Right renal cortex interstitium (tissue), 3 donors: ENCODE measurements around the gene FIBCD1. TPM values are rescaled to one million over a fixed set of nuclear protein-coding genes. Genes with fewer than 3 reads are reported as not detected.
A peak's percentile ranks its signal among the peaks of the same experiment; 100 is the strongest.
"Not testable (repeated sequence)": the region's sequence is repeated elsewhere in the genome, so short reads cannot be mapped to it uniquely, and the experiment has no call there.

Experiments used
- DNase-seq, 3 donors: peaks; one replicate each; pipeline ENCODE4 v3.0.0-alpha.2; 2013; ENCODE audit warnings: low read depth in 3 of 3, low spot score in 2 of 3
- polyA plus RNA-seq, 3 donors: library from polyadenylated mRNA; unstranded; fragments of 120-200 nt; gene quantifications; one replicate each; pipeline ENCODE4 v1.2.1, GENCODE V29; 2013; ENCODE audit not compliant: insufficient read length in 3 of 3

FIBCD1 gene
- polyA plus RNA-seq, 3 donors = 0.08 to 0.37 (median 0.33) TPM

DNA sequence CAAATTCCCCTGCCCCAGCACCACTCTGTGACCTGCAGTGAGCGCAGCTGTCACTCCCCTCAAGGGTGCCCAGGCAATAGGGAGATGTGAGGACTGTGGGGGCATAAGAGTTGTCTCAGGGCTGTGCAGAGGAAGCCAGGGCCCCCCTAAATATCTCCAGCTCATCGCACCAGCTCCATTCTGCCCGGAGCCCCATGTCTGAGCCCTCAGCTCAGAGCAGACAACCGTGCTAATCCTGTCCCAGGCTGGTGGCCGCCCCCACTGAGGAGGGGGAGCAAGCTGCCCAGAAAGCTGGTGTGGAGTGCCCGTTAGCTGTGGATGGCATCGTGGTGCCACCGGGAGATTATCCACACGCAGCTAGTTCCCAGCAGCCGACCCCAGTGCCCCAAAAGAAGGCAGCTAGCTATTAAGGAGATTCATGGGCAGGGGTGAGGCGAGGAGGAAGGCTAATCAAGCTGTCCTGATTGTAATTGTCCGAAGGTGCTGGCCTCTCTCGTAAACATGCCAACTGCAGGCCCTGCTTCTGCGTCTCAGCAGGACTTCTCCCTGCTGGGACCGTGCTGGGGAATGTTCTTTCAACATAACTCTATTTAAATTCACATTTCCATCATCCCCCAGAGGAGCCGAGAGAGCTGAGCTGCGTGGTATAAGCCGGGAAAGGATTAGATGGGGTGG, 17.0 kb upstream of the FIBCD1 start:
- peak in 1 of 3 donors; percentile 52 for DNase-seq

DNA sequence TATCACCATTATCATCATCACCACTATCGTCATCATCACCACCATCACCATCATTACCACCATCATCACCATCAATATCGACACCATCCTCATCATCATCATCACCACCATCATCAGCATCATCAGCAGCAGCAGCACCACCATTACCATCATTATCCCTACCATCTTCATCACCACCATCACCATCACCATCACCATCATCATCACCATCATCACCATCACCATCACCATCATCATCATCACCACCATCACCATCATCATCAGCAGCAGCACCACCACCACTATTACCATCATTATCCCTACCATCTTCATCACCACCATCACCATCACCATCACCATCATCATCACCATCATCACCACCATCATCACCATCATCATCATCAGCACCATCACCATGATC, 15.9 kb upstream of the FIBCD1 start:
- not testable (repeated sequence) for DNase-seq

DNA sequence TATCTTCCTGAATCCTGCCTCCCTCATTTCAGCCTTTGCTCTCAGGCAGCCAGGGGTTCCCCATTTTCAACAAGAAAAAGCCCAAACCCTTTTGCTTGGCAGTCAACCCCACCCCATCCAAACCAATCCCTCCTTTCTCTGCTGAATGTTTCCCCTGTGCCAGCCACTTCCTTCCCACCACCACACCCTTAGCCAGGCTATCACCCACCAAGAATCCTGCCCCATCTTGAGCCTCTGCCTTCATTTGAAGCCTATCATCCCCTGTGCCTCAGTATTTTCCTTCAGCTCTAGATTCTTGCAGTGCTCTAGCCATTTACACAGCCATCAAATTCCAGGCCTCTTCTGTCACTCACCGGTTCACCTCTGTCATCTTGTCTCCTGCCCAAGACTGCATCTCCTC, 15.3 kb upstream of the FIBCD1 start:
- DNase-seq = no peak

DNA sequence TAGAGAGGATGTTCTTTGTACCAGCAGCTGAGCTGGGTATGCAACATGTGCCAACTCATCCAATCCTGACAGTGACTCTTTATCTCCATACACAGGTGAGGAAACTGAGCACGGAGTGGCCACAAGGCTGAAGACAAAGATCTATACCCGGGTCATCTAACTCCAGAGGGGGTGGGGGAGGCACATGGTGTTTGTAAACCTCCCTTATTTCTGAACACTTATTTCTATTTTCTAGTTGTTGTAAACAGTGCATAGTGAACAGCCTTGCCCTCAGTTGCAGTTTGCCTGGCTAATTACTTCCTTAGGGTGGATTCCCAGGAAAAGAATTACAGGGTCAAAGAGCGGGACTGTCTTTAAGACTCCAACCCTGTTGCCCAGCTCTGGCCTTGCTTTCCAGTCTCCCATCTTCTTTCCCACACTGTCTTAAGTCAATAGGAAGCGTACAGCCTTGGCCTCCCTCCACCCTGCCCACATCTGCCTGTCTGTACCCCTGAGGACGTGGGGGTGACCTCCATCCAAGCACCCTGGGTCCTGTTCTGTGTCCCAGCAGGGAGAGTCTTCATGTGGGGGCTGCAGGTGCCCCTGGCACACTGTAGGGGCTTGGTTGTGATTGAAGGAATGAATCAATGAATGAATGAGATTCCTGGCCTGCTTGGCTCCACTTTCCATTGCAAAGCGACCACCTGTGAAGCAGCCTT, 13.2 kb upstream of the FIBCD1 start:
- no peak for DNase-seq

DNA sequence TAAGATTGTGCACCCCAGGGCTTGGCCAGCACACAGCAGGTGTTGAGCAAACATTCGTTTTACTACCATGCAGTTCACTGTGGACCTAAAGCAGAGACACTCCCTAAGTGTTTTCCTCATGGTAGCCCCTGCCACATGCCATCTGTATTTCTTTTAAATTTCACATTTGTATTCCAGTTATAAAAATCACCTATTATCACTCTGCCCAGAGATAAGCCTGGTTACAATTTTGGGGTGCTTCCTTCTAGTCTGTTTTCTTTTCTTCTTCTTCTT, 10.9 kb upstream of the FIBCD1 start:
- no peak for DNase-seq

DNA sequence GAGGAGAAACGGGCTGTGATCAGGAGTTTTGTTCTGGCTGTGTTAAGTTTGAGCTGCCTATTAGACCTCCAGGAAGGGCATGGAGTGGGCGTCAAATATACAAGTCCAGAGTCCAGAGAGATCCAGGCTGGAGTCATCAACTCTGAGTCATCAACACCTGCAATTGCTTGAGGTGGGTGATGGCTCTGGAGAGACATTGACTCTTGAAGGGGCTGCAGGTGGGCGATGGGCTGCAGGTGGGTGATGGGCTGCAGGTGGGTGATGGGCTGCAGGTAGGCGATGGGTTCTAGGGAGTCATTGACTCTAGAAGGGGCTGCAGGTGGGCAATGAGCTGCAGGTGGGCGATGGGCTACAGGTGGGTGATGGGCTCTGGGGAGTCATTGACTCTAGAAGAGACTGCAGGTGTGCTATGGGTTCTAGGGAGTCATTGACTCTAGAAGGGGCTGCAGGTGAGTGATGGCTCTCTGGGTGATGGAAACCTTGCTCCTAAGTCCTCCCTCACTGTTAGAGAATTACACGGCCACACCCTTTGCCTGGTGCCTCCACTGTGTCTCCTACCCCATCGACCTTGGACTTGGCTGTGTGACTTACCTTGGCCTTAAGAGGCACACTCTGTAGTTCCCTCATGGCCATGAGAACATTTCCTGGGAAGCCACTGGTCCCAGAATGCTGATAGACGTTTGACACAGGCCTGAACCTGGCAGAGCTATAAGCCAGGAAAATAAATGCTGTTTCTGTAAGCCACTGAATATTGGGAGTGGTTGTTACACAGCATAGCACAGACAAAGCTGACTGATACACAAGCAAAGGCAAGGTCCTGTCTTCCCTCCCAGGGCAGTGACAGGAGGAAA, 10.4 kb upstream of the FIBCD1 start:
- DNase-seq = no peak

DNA sequence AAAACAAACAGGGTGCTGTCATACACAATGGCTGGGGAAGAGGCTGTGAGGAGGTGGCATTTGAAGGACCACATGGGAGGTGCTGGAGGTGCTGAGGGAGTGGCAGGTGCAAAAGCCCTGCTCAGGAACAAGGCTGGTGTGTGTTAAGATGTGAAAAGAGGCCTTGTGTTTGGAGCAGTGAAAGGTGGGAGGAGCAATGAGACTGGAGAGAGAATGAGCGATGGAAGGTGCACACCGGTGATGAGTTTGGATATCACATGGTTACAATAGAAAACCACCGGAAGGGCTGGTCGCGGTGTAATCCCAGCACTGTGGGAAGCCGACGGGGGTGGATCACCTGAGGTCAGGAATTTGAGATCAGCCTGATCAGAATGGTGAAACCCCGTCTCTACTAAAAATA, 9.2 kb upstream of the FIBCD1 start:
- no peak for DNase-seq

DNA sequence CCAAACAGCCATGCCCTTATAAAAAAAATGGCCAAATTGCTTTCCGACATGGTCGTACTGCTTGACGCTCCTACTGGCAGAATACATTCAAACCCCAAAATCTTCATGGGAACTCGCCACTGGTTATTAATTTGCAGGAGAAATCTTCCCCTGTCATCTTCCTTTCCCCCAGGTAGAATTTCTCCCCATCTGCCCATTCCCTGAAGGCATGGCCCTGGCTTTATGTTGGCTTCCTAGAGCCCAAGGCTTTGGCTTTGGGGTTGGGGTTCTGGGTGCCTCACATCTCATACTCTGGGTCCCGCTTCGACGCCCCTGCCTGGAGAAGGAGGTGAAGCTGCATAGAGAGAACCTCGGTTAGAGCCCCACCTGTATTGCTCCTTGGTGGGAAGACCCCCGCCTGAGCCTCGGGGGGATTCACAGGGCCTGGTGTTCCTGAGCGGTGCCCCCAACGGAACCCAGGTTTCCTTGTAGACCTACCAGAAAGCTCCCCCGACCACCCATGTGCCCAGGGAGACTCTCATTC, 8.6 kb upstream of the FIBCD1 start:
- no peak for DNase-seq

DNA sequence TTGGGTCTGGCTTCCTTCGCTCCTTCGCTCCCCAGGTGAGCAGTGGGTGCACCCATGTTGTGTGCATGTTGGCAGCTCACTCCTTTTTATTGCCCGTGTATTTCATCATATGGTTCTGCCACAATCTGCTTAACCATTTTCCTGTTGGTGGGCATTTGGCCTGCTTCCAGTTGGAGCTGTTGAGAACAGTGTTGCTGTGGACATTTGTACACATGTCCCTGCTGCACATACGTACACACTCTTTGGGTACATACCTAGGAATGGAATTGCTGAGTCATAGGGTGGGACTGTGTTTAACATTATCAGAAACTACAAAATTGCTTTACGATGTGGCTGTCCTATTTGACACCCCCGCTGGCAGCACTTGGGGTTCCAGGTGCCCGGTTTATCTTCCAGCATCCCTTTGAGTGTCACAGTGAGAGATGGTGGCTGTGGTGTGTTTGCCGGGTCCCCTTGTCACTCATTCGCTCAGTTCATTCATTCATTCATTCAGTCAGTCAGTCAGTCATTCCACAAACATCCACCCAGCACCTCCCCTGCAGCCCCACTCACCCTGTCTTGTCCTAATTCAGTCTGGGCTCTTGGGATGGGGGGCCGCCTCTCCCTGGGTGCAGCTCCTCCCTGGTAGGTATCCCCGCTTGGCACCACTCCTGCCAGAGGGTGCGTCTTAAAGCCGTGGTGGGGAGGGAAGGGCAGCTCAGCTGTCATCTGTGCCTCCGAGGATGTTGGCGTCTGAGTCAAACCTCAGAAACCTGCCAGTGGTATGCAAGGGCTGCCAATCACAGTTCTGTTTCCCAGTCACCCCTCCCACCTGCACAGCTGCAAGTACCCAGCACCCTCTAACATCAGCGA, 7.9 kb upstream of the FIBCD1 start:
- DNase-seq = no peak

DNA sequence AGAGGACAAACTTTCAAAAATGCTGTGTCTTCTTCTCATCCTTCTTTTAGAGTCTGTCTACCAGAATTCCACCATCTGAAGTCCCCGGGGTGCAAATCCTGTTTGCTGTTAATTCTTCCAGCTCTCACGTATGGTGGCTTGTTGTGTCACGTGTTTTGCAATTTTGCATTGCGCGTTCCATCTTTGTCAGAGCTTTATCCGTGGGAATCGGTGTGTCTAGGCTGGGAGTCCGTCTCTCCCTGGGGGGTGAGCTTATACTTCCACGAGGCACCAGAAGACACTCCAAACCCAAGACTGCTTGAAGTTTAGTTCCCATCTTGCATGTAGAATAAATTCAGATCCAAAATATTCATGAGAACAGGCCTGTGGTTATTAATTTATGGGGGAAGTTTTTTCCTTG, 6.1 kb upstream of the FIBCD1 start:
- DNase-seq = no peak

DNA sequence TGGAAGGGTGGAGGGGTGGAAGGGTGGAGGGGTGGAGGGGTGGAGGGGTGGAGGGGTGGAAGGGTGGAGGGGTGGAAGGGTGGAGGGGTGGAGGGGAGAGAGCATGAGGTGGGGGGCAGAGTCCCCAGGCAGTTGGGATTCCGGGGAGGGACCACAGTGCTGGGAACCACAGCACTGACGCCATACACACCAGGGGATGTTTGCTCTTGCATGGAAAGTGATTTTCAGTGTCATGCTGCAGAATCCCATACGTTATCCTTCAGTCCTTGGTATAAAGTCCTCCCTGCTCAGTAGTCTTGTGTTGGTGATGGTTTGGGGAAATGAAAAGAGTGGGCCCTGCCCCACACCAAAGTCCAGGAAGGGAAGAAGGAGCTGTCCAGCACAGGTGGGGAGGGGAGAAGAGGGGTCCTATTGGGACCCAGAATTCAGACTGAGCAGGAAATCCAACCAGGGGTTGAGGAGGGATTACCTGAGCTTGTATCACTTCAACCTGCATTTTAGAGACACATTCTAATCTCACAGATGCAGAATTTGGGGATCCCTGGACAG, 5.5 kb upstream of the FIBCD1 start:
- no peak for DNase-seq

DNA sequence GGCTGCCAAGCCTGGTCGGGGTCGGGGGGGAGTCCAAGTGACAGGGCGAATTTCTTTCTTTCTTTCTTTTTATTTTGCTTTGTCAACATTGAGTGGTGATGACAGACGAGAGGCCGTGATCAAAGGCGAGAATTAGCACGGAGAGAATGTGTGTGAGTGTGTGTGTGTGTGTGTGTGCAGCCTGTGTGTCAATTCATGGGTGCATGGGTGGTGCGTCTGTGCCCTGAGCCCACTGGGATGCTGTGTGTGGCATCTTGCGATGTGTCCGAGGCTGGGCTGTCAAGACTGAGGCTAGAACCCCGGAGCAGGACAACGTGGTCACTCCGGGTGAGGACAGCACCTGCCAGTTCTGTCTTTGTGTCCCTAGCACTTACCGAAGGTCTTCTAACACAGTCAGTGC, 4.7 kb upstream of the FIBCD1 start:
- no peak for DNase-seq

DNA sequence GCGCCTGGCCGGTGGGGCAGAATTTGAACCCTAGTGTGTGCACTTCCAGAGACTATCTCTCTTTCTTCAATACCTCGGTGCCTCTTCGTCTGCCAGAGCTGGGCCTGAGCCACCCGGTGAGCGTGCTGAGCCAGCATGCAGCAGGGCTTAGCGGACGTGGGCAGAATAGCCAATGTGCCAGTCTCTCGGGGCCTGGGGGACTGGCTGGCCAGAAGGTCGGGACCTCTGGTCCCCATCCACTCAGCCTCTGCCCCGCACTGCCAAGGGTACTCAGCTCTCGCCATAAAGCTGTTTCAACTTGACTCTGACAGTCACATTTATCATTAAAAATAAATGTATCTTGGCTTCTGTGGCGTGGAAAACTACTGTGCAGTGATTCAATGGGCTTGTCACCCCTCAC, 4.2 kb upstream of the FIBCD1 start:
- no peak for DNase-seq

DNA sequence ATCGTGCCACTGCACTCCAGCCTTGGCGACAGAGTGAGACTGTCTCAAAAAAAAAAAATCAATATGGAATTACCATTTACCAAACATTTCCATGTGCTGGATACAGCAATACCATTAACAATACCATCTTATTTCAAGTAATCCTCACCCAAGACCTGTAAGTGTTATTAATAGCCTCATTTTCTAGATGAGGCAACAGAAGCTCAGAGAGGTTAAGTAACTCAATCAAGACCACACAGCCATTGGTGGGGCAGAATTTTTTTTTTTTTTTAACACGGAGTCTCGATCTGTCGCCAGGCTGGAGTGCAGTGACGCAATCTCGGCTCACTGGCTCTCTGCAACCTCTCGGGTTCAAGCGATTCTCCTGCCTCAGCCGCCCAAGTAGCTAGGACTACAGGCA, 3.6 kb upstream of the FIBCD1 start:
- no peak for DNase-seq

DNA sequence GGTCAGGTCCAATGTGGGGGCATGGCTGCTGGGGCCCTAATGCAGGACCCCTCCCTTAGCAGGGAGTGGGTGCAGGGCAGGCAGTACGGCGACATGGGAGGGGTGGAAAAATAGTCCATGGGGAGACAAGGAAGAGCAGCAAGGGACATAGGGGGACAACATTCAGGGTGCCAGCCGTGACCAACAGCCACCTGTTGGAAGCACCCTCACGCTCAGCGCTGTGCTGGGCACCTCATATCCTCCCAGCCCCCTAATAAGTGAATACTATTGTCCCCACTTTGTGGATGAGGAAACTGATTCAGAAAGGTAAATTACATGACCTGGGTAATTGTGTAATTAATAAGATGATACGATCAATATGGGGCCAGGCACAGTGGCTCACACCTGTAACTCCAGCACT, 3.0 kb upstream of the FIBCD1 start:
- no peak for DNase-seq

DNA sequence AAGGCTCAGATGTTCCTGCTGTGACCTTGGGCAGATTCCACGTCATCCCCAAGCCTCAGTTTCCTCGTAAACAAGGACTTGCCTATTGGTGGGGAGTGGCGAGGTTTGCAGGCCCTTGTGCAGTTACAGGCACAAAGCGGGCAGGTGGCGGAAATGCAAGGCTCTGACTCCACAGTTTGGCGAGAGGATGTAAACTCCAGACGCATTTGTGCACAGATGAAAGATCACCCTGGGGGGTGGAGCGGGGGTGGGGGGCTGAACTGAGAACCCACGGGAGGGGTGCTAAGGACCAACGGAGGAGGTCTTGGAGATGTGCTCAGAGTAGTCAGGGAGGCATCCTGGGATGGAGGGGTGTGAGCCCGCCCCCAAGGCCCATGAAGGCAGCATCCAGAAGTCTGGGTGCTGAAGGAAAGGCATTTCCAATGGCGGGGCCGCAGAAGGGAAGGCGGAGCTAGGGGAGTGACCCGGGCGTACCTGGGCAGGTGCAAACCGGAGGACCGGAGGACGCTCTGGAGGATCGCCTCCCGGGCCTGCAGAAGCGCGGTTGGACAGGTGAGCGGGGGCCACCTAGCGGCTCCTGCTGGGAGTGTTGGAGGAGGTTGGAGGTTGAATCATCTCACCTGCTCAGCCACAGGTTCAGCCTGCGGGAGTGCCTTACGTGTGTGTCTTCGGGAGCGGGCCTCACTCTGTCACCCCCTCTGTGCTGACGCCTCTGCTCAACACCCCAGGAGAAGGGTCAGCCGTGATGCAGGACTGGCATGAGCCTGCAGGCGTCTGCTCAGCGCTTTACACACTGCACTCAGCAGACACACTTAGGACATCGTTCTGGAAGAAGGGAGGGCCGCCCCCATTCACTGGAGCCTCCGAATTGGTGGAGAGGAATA, 1.9 kb upstream of the FIBCD1 start:
- no peak for DNase-seq

DNA sequence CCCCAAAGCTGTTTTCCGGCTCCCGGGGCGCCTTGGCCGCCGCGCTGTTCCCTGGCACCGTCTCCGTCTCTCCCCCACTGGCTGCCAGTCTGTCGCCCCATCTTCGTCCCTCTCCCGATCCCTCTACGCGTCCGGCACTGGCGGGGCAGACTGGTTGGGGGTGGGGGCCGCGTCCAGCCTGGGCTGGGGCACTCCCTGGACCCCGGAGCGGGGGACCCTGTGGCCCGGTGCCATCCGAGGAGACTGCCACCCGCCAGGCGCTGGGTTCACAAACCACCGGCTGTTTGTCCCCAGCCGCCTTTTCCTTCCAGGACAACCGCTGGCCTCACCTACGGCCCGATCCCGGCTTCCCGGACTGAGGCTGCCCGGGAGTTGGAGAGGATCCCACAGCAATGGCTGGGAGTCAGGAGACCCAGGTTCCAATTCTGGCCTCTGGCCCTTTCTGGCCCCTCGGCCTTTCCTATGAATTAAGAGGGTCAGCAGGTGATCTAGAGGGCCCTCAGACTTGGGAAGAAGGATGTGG, 1.0 kb upstream of the FIBCD1 start:
- DNase-seq = no peak

DNA sequence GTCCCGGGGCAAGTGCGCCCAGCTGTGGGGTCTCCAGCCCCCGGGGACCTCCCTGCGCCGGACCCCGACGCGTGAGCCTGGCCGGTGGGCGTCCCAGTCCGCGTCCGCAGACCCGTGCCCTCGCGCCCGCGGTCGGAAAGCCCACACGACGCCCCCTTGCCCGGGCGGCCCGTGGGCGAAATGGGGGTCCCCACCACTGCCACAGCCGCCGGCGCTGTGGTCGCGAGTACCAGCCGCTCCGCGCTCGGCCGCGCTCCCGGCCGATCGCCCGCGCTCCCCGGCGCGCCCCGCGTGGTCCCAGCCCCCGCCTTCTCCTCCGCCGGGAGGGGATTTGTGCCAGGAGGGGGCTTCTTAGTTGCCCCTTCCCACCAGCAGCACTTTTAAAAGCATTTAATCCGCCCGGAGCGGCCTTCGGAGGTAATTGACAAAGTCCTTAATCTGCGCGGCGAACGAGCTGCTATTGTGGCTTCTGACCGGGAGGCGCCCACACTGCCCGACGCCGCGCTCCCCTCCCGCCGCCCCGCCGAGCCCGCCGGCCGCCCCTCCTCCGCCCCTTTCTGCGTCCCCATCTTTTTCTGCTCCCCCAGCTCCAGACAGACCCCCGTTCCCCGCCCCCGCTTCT, 469 bp upstream of the FIBCD1 start:
- DNase-seq = no peak

DNA sequence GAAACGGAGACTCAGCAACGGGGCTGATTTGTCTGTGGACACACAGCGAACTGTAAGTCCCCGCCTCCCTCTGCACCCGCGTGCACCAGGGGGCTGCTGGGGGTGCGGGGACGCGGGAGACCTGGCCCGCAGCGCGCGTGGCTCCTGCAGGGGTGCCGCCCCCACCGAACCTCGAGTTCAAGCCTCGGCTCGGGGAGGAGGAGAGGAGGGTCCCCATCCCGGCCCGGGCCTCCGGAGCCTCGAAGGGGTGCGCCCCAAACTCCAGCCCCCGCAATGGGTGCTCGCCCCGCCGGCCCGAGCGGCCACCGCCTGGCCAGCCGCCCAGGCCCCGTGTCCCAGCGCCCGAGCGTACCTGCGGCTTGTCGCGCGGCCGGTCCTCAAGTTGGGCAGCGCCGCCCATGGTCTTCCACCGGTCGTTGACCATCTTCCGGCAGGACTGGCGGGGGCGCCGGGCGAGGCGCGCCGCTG, 829 bp downstream of the FIBCD1 start:
- no peak for DNase-seq
